GM19324 (cell line): Measurements from ENCODE around the gene ZNF562.
A peak's percentile ranks its signal among the peaks of the same experiment; 100 is the strongest.

Source experiments
- ATAC-seq: cut with Tn5 transposase; IDR thresholded peaks from one replicate; pipeline ENCODE4 v1.9.1; 2021; ENCODE audit warnings: mild to moderate bottlenecking, moderate library complexity; ENCODE audit not compliant: unreplicated experiment, low FRiP score

The ZNF562 gene

DNA sequence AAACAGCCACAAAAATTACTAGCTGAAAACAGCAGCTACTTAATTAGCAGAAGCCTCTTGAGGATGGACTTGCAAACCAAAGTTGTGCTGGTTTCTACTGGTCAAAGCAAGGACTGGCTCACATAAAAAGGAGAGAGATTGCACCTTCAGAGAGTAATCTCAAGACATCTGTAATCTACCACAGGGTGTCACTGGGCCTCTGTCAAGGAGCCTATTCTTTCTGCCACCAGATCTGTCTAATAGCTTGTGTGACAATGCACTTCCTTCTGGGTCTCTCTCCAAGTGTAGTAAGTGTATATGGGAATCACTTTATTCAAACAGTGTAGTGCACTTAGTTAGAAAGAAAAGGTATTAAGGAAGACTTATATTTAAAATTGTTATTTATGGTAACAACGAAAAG lies 29.4 kb downstream of the ZNF562 start:
- no peak for ATAC-seq

DNA sequence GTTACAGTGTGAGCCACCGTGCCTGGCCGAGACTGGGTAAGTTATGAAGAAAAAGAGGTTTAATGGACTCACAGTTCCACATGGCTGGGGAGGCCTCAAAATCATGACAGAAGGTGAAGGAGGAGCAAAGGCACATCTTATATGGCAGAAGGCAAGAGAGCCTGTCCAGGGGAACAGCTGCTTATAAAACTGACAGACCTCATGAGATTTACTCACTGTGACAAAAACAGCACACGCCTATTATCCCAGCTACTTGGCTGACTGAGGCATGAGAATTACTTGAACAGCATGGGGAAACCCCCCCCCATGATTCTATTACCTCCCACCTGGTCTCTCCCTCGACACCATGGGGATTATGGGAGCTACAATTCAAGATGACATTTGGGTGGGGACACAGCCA lies 30.4 kb downstream of the ZNF562 start:
- ATAC-seq: no peak

DNA sequence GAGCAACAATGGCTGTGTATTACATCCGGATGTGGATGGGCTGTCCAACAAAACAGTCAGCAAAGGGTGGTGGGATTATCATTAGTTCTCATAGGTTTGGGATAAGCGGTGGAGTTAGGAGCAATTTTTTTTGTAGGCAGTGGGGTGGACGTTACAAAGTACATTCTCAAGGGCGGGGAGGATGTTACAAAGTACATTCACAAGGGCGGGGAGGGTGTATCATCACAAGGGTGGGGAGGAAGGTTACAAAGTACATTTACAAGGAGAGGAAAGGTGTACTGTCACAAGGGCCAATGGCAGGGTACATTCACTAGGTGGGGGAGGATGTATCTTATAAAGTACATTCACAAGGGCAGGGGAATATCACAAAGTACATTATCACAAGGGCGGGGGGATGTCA lies 33.1 kb downstream of the ZNF562 start:
- ATAC-seq: no peak

DNA sequence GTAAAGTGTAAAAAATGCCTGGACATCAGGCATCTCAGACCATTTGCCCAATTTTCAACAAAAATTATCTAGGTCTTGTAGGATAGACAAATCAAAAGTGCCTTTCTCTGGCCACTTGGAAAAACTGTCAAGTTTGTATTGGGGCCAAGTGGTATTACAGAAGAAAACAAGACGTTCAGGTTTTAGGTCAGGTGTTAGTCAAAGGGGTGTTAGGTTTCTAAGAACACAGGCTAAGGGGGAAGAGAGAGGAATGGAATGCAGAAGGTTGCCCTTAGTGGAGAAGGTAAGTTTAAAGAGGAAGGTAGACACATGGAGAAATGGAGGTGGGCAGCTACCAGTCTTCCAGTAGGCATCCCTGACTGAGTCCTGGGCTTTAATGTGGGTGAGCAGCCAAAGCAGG lies 33.9 kb downstream of the ZNF562 start:
- no peak for ATAC-seq

DNA sequence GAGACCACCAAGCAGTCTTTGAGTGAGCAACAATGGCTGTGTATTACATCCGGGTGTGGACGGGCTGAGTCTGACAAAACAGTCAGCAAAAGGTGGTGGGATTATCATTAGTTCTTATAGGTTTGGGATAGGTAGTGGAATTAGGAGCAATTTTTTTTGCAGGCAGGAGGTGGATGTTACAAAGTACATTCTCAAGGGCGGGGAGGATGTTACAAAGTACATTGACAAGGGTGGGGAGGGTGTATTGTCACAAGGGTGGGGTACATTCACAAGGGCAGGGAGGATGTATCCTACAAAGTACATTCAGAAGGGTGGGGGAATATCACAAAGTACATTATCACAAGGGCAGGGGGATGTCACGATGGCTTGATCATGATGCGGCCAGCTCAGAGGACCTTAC lies 38.9 kb downstream of the ZNF562 start:
- no peak for ATAC-seq

DNA sequence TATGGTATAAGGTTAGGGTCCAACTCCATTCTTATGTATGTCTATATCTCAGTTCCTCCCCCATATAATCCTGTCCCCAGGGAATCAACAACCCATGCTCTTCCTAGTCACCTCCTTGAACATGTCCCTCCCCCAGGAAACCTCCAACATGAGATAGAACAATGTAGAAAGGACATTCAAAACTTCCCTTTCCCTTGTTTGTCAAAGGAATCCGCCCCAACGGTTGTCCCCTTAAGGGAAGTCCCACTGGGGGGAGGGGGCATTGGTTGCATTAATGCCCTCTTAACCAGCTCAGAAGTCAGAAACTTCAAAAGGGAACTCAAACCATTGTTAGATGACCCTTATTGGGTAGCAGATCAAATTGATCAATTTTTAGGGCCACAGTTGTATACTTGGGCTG lies 47.0 kb downstream of the ZNF562 start:
- ATAC-seq: no peak

DNA sequence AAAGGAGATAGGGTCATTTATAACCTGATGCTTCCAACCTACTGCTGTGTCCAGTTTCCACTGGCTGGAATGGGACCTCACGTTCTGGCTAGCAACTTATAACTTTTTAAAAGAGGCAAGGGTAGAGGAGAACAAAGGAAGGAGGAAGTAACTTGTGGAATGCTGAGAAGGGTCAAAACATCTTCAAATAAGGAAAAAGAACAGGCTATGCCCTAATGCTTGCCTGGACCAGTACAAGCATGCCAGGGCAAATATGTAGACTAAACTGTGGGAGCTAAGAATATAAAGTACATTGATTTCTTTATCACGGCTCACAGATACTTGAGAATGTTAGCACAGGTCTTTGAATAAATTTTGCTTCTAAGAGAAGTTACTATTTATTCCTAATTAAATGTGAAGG lies 52.4 kb downstream of the ZNF562 start:
- no peak for ATAC-seq

DNA sequence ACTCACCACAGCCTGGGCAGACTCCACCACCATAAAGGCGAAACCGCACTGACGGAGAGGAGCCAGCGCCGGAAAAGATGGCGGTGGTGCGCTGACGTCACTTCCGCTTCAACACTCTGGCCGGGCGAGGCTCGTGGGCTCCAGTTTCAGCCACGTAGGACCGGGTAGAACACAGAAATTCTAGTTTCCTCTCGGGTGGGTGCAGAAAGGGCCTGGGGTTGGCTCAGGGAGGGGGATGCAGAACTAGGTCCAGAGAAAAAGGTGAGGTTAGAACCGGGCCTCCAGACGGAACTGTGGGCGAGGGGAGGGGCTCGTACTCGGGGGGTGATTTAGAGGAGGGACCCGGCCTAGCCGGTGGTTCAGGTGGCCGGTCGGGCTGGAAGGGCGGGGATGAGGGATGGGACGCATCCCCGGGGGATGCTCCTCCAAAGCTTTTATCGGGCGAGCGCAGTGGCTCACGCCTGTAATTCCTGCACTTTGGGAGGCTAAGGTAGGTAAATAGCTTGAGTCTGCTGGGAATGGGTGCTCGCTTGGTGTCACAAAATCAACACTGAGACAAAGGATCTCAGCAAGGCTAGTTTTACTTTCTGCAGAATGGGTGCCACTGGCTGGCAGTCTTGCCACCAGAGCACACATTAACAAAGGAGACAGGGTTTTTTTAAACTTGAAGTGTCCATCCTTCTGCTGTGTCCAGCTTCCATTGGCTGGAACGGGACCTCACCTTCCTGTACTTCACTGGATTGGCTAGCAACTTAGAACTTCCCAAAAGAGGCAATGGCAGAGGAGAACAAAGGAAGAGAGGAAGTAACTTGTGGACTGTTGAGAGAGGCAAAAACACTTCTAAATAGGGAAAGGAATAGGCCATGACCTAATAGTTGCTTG lies 53.5 kb downstream of the ZNF562 start, which contains the start of gene ZNF561:
TSS of gene ZNF561 (minus strand) at position 77 of the 882 bp plus-strand sequence. CDS start 1,776 bp downstream, outside the sequence.
- ATAC-seq: peak; percentile 83

DNA sequence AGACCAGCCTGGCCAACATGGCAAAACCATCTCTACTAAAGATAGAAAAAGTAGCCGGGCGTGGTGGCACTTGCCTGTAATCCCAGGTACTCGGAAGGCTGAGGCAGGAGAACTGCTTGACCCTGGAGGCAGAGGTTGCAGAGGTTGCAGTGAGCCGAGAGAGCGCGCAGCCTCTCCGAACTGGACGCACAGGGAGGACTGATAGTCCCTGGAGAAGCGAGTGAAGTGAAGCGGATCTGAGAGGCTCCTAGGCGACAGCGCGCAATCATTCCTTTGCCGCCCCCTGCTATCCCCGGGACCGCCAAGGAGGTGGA lies 54.1 kb downstream of the ZNF562 start:
- no peak for ATAC-seq

DNA sequence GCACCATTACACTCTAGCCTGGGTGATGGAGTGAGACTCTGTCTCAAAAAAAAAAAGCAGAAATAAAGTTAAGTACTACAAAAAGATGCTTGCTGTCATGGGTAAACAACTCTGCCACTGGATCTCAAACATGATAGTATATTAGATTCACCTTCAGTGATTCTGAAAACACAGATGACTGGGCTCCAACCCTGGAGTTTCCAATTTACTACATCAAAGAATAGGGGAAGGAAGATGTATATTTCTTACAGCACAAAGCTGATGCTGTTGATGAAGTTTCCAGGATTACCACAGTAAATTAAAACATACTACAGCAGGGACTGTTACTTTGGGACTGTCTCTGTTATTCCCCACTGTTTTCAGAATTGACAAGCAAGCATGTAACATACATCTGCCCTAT lies 59.1 kb downstream of the ZNF562 start:
- ATAC-seq: no peak

DNA sequence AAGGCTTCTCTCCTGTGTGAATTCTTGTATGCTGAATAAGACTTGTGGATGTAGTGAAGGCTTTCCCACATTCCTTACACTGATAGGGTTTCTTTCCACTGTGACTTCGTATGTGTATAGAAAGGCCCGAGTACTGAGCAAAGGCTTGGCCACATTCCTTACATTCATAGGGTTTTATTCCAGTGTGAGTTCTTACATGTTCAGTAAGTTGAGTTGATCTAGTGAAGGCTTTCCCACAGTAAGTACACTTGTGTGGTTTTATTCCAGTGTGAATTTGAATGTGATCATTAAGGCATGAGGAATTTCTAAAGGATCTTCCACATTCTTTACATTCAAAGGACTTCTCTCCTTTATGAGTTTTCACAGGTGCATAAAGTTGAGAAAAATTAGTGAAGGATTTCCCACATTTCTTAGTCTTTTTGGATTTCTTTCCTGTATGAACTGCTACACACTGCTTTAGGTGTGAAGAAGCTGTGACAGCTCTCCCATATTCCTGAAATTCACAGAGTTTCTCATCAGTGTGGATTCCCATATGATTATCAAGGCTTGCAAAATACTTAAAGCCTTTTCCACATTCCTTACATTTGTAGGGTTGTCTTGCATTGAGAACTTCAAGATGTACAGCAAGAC lies 64.3 kb downstream of the ZNF562 start:
- ATAC-seq: no peak

DNA sequence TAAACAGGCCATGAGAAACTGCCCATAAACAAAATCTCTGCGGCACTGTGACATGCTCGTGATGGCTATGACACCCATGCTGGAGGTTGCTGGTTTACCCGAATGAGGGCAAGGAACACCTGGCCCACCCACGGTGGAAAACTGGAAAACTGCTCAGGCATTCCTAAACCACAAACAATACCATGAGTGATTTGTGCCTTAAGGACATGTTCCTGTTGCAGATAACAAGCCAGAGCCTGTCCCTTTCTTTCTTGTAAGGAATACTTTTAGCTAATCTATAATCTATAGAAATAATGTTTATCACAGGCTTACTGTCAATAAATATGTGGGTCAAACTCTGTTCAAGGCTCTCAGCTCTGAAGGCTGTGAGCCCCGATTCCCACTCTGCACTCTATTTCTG lies 66.0 kb downstream of the ZNF562 start:
- no peak for ATAC-seq

DNA sequence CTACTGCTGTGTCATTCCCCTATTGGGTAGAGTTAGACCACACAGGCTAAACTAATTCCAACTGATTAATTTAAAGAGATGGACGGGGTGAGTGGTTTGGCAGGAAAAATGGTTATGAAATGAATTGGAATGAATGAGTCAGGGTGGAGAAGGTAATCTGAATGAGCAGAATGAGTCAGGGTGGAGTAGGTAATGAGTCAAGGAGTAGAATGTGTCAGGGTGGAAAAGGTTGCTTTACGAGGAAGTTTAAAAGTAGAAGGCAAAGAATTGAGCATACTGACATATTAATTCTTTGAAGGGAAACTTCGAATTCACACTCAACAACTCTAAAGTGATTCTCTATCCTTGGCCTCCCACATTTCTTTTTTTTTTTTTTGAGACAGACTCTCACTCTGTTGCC lies 77.9 kb downstream of the ZNF562 start:
- no peak for ATAC-seq
